Panc1 (cell line): ENCODE results near the gene TRIO. TPM values are rescaled to one million over a fixed set of nuclear protein-coding genes. Genes with fewer than 3 reads are reported as not detected.

Experiments
- ATAC-seq: fragments of 200-7000 bp; cut with Tn5 transposase; 2 replicates; pipeline ENCODE4 v1.9.1; 2020; ENCODE audit warnings: mild to moderate bottlenecking, moderate library complexity
- BruUV-seq: library from RNA; stranded (reverse); fragments of 400-500 nt; replicated peaks from 2 replicates; lab custom pipeline; 2021; lab: Mats Ljungman, UMichigan
- CTCF ChIA-PET: fragments of 300-600 bp; sonication (Branson Sonifier 250); formaldehyde crosslinking; loops from one replicate; lab custom pipeline; 2022; ENCODE audit warnings: antibody characterized with exemption; lab: Charles Lee
- POLR2A ChIA-PET: fragments of 300-600 bp; sonication (Branson Sonifier 250); formaldehyde crosslinking; loops from one replicate; lab custom pipeline; 2022; ENCODE audit warnings: antibody characterized with exemption; lab: Charles Lee
- DNase-seq: peaks from one replicate; pipeline ENCODE4 v3.0.0-alpha.2; 2010; ENCODE audit warnings: low read depth, low spot score
- H3K27ac ChIP-seq: 2 replicates; pipeline ENCODE4 v1.5.1; 2011; ENCODE audit warnings: mild to moderate bottlenecking, low read length, inconsistent platforms
- H3K27me3 ChIP-seq: fragments of 200-500 bp; sonication (Bioruptor generic); 2 replicates; pipeline ENCODE4 v1.6.0; 2014; ENCODE audit warnings: low read length, inconsistent platforms; ENCODE audit not compliant: control insufficient read depth, insufficient read depth
- H3K36me3 ChIP-seq: fragments of 200-500 bp; sonication (Bioruptor generic); 2 replicates; pipeline ENCODE4 v1.5.1; 2014; ENCODE audit warnings: inconsistent platforms, mild to moderate bottlenecking, low read length, moderate library complexity; ENCODE audit not compliant: control insufficient read depth, insufficient read depth
- H3K4me1 ChIP-seq: 2 replicates; pipeline ENCODE4 v1.5.1; 2011; ENCODE audit warnings: inconsistent platforms, mild to moderate bottlenecking, low read length, moderate library complexity; ENCODE audit not compliant: control insufficient read depth, insufficient read depth
- H3K4me3 ChIP-seq, 2 experiments: 2 replicates each; pipeline ENCODE4 v1.5.1; 2011 to 2012; ENCODE audit warnings: low read depth in 2 of 2, low read length in 2 of 2, mild to moderate bottlenecking in 2 of 2, inconsistent platforms in 1 of 2, moderate library complexity in 1 of 2
- H3K9me3 ChIP-seq: fragments of 200-500 bp; sonication (Bioruptor generic); 2 replicates; pipeline ENCODE4 v1.5.1; 2014; ENCODE audit warnings: low read depth, mild to moderate bottlenecking, inconsistent platforms, low read length, moderate library complexity; ENCODE audit not compliant: control insufficient read depth, insufficient read depth
- POLR2AphosphoS5 ChIP-seq: IDR thresholded peaks from 2 replicates; pipeline ENCODE4 v1.6.1; 2012; ENCODE audit warnings: mild to moderate bottlenecking, low read depth, low read length, moderate library complexity
- SIN3A ChIP-seq: IDR thresholded peaks from 2 replicates; pipeline ENCODE4 v1.6.1; 2012; ENCODE audit warnings: low read depth, mild to moderate bottlenecking, low read length, moderate library complexity, borderline replicate concordance; ENCODE audit not compliant: insufficient read depth
- TCF7L2 ChIP-seq: IDR thresholded peaks from 2 replicates; pipeline ENCODE4 v1.6.1; 2011; ENCODE audit warnings: mild to moderate bottlenecking, low read depth, low read length, inconsistent platforms
- in situ Hi-C: cut with HindIII; loops from 2 replicates; pipeline ENCODE4 v1.10.0; 2016; ENCODE audit warnings: low sequenced_read_pairs, low pct_unique_long_range_greater_than_20kb
- intact Hi-C: fragments of 100-400 bp; cut with micrococcal nuclease; formaldehyde crosslinking; loops from one replicate; pipeline ENCODE4 v1.10.0; 2022; ENCODE audit not compliant: unreplicated experiment
- total RNA-seq: library from RNA; stranded (reverse); gene quantifications from one replicate; pipeline ENCODE4 v1.2.1, GENCODE V29; 2021; ENCODE audit not compliant: unreplicated experiment
- TF ChIP-seq, protein P1 (sequence below): fragments of 450-650 bp; IDR thresholded peaks from 2 replicates; pipeline ENCODE4 v1.5.1; 2017; ENCODE audit warnings: mild to moderate bottlenecking
- TF ChIP-seq, protein P2 (sequence below), 2 experiments: IDR thresholded peaks; 2 replicates each; pipeline ENCODE4 v1.6.1; 2011 to 2012; ENCODE audit warnings: low read depth in 2 of 2, control low read depth in 1 of 2, low read length in 1 of 2, mild to moderate bottlenecking in 1 of 2, moderate library complexity in 1 of 2; ENCODE audit not compliant: insufficient read depth in 1 of 2

TRIO gene
- total RNA-seq, 1 experiment from 2014 or later: 349 TPM

DNA sequence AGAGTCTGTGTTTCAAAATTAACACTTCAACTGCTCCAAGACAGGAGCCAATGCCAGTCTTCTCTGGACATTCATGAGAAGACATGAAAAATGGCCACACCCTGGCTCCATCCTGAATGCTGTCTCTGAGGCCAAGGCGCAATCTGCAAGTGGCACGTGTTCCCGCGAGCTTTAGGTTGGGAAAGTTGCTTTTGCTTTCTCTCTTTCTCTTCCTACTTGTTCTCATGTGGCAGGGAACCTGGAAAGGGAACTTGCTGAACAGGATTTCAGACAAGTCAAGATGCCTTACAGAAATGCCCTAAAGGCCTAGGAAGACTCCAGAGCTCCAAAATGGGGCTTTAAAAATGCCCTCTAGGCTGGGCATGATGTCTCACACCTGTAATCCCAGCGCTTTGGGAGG, 346.5 kb downstream of the TRIO start:
- in situ Hi-C loops: no loop called here
- peaks cover 55% of the 10 kb centered on the region for H3K36me3 ChIP-seq
- ATAC-seq (no peak), DNase-seq (no peak)
- no peaks in the 10 kb centered on the region for H3K27me3 ChIP-seq
- no peak overlapping the region for H3K27ac ChIP-seq
- intact Hi-C loops: no loop called here
- H3K9me3 ChIP-seq: no peaks in the 10 kb centered on the region
- ChIA-PET CTCF (no interaction called here), POLR2A (no interaction called here)
- BruUV-seq: no TSS peak
- TF ChIP-seq, protein P1, sequence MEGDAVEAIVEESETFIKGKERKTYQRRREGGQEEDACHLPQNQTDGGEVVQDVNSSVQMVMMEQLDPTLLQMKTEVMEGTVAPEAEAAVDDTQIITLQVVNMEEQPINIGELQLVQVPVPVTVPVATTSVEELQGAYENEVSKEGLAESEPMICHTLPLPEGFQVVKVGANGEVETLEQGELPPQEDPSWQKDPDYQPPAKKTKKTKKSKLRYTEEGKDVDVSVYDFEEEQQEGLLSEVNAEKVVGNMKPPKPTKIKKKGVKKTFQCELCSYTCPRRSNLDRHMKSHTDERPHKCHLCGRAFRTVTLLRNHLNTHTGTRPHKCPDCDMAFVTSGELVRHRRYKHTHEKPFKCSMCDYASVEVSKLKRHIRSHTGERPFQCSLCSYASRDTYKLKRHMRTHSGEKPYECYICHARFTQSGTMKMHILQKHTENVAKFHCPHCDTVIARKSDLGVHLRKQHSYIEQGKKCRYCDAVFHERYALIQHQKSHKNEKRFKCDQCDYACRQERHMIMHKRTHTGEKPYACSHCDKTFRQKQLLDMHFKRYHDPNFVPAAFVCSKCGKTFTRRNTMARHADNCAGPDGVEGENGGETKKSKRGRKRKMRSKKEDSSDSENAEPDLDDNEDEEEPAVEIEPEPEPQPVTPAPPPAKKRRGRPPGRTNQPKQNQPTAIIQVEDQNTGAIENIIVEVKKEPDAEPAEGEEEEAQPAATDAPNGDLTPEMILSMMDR: no peak
- TF ChIP-seq SIN3A: no peak
- no peak for TF ChIP-seq POLR2AphosphoS5
- TF ChIP-seq, protein P2, sequence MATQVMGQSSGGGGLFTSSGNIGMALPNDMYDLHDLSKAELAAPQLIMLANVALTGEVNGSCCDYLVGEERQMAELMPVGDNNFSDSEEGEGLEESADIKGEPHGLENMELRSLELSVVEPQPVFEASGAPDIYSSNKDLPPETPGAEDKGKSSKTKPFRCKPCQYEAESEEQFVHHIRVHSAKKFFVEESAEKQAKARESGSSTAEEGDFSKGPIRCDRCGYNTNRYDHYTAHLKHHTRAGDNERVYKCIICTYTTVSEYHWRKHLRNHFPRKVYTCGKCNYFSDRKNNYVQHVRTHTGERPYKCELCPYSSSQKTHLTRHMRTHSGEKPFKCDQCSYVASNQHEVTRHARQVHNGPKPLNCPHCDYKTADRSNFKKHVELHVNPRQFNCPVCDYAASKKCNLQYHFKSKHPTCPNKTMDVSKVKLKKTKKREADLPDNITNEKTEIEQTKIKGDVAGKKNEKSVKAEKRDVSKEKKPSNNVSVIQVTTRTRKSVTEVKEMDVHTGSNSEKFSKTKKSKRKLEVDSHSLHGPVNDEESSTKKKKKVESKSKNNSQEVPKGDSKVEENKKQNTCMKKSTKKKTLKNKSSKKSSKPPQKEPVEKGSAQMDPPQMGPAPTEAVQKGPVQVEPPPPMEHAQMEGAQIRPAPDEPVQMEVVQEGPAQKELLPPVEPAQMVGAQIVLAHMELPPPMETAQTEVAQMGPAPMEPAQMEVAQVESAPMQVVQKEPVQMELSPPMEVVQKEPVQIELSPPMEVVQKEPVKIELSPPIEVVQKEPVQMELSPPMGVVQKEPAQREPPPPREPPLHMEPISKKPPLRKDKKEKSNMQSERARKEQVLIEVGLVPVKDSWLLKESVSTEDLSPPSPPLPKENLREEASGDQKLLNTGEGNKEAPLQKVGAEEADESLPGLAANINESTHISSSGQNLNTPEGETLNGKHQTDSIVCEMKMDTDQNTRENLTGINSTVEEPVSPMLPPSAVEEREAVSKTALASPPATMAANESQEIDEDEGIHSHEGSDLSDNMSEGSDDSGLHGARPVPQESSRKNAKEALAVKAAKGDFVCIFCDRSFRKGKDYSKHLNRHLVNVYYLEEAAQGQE (IDR thresholded peaks at IDR 0.05; ENCODE audit: insufficient read depth in 1 of 2, low read depth in 2 of 2, low read length in 1 of 2): no peak
- no peak for TF ChIP-seq TCF7L2
- H3K4me3 ChIP-seq: no peak overlapping the region
- H3K4me1 ChIP-seq: no peaks in the 10 kb centered on the region

DNA sequence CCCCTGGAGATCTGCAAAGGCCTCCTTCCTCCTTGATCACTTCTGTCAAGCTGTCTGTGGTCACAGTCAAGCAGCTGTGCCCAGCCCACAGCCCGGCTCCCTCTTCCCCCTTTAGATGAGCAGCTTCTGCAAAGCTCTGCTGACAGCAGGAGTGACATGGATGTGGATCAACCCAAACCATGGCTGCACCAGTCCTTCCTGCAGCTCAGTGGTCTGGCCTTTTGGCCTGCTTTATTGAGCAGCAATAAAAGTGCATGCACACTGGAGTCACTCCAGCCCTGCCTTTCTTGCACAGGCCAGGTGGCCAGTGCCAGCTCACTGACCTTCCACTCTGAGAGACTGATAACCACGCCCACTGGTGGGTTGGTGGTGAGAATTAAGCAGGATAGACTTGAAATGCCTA, 347.2 kb downstream of the TRIO start:
- BruUV-seq: no TSS peak
- H3K27ac ChIP-seq: no peak overlapping the region
- intact Hi-C loops: no loop called here
- TF ChIP-seq TCF7L2: no peak
- no peak for TF ChIP-seq SIN3A
- TF ChIP-seq POLR2AphosphoS5: no peak
- TF ChIP-seq, protein P2 (IDR thresholded peaks at IDR 0.05; ENCODE audit: insufficient read depth in 1 of 2, low read depth in 2 of 2, low read length in 1 of 2): no peak
- TF ChIP-seq, protein P1: no peak
- POLR2A ChIA-PET: no interaction called here
- H3K4me1 ChIP-seq: no peaks in the 10 kb centered on the region
- peaks cover 48% of the 10 kb centered on the region for H3K36me3 ChIP-seq
- no peak overlapping the region for H3K4me3 ChIP-seq
- H3K27me3 ChIP-seq: no peaks in the 10 kb centered on the region
- CTCF ChIA-PET: no interaction called here
- no peak for ATAC-seq
- H3K9me3 ChIP-seq: no peaks in the 10 kb centered on the region
- no peak for DNase-seq
- in situ Hi-C loops: no loop called here
